Measurements from ENCODE around the gene KCTD2. TPM values are rescaled to one million over a fixed set of nuclear protein-coding genes. Genes with fewer than 3 reads are reported as not detected.
"Not testable (repeated sequence)": the region's sequence is repeated elsewhere in the genome, so short reads cannot be mapped to it uniquely, and the experiment has no call there.

KCTD2 gene
- total RNA-seq, 2 donors from 2014 or later = 18.7 to 22.7 TPM

DNA sequence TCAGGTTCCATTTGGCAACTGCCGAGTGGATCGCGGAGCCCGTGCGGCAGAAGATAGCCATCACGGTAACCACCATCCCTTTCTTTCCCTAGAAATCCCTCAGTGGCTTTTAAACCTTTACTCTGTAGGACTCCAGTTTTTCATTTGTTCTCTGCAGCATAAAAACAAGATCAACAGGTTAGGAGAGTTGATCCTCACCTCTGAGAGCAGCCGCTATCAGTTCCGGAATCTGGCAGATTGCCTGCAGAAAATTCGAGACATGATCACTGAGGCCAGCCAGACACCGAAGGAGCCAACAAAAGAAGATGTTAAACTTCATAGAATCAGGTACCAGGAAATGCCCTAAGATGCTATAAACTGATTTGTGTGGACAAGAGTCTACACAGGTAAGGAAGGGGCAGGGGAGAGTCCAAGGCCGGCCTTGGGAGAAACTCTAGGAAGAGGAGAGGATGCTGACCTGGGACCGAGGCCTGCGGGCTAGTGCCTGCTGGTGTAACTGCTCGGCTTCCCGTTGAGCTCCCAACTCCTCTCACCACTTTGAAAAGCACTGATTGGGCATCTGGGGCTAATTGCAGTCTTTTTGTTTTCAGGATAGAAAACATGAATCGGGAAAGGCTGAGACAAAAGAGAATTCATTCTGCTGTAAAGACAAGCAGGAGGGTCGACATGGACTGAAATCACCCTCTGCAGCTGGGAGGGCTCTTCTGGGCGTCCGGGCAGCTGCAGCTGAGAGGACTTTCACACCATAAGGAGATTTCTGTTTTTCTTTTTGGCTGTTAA, 26.5 kb upstream of the KCTD2 start:
- Histone ChIP-seq H3K27ac (no peak overlapping the region), H3K27me3 (replicated peaks; ENCODE audit: insufficient read depth) (no peaks in the 10 kb centered on the region), H3K36me3 (peaks cover 22% of the 10 kb centered on the region), H3K4me3 (no peak overlapping the region), H3K4me1 (ENCODE audit: control insufficient read depth in 1 of 2, low read depth in 2 of 2) (no peaks in the 10 kb centered on the region), H3K9me3 (no peaks in the 10 kb centered on the region)
- no peak for TF ChIP-seq CTCF (IDR thresholded peaks at IDR 0.05)
- no peak for ATAC-seq (ENCODE audit: insufficient number of reproducible peaks, low FRiP score, low read depth)
- no peak for DNase-seq (ENCODE audit: low spot score)

DNA sequence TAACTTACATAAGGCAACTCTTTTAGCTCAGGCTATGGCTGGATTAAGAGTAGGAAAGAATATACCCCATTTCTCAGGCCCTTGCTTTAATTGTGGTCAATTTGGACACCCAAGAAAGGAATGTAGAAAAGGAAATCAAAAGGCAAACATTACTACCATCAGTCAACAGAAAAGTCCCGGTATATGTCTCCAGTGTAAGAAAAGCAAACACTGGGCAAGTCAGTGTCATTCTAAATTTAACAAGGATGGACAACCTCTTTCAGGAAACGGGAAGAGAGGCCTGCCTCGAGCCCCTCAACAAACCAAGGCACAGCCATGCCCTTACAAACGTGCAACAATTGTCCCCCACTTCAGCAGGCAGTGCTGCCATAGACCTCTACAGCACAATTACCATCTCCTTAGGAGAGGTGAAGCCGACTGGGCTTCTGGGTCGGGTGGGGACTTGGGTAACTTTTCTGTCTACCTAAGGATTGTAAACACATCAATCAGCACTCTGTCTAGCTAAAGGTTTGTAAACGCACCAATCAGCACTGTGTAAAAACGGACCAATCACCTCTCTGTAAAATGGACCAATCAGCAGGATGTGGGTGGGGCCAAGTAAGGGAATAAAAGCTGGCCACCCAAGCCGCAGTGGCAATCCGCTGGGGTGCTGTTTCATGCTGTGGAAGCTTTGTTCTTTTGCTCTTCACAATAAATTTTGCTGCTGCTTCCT, 22.2 kb upstream of the KCTD2 start:
- DNase-seq (ENCODE audit: low spot score) (no peak), ATAC-seq (ENCODE audit: insufficient number of reproducible peaks, low FRiP score, low read depth) (no peak)
- Histone ChIP-seq H3K9me3 (no peaks in the 10 kb centered on the region), H3K27ac (no peak overlapping the region), H3K4me3 (no peak overlapping the region), H3K4me1 (ENCODE audit: control insufficient read depth in 1 of 2, low read depth in 2 of 2) (no peaks in the 10 kb centered on the region), H3K36me3 (peaks cover 16% of the 10 kb centered on the region), H3K27me3 (replicated peaks; ENCODE audit: insufficient read depth) (no peaks in the 10 kb centered on the region)
- TF ChIP-seq CTCF (IDR thresholded peaks at IDR 0.05) = no peak

GRCh38 chr17:75025398-75025734, 21.7 kb upstream of the KCTD2 start:
- not testable (repeated sequence) for H3K4me3 ChIP-seq; H3K27ac ChIP-seq; H3K4me1 ChIP-seq (ENCODE audit: control insufficient read depth in 1 of 2, low read depth in 2 of 2); H3K9me3 ChIP-seq; DNase-seq (ENCODE audit: low spot score); ATAC-seq (ENCODE audit: insufficient number of reproducible peaks, low FRiP score, low read depth); H3K27me3 ChIP-seq (replicated peaks; ENCODE audit: insufficient read depth)
- peaks cover 15% of the 10 kb centered on the region for H3K36me3 ChIP-seq

- H3K4me3 ChIP-seq; H3K36me3 ChIP-seq; ATAC-seq (ENCODE audit: insufficient number of reproducible peaks, low FRiP score, low read depth); DNase-seq (ENCODE audit: low spot score); H3K4me1 ChIP-seq (ENCODE audit: control insufficient read depth in 1 of 2, low read depth in 2 of 2); H3K27me3 ChIP-seq (replicated peaks; ENCODE audit: insufficient read depth); H3K27ac ChIP-seq; H3K9me3 ChIP-seq: not testable (repeated sequence)
These were observed 20.4 kb upstream of the KCTD2 start for GRCh38 chr17:75026650-75027049.

DNA sequence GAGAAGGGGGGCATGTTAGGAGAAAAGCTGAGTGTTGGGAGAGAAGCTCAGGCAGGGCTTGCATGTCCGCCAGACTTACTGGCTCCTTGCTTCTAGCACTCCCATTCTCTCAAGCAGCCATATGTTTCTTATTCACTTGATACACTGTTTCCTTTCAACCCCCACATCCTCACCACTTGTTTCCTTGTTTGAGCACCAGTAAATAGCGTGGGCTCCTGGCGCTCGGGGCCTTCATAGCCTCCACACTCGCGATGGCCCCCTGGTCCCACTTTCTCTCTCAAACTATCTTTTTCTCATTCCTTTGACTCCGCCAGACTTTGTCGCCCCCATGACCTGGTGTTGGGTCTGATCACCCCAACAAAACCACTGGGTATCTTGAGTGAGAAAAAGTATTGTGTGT, 16.9 kb upstream of the KCTD2 start:
- no peak for ATAC-seq (ENCODE audit: insufficient number of reproducible peaks, low FRiP score, low read depth)
- TF ChIP-seq CTCF (IDR thresholded peaks at IDR 0.05) = no peak

GRCh38 chr17:75031972-75032719, 14.9 kb upstream of the KCTD2 start:
- Histone ChIP-seq H3K4me3 (peak overlapping the region; percentile 81), H3K27ac (peak overlapping the region; percentile 74 to 85), H3K36me3 (no peaks in the 10 kb centered on the region), H3K9me3 (no peaks in the 10 kb centered on the region), H3K4me1 (ENCODE audit: control insufficient read depth in 1 of 2, low read depth in 2 of 2) (peaks cover 7 to 32% of the 10 kb centered on the region in 2 donors), H3K27me3 (replicated peaks; ENCODE audit: insufficient read depth) (no peaks in the 10 kb centered on the region)
- DNase-seq (ENCODE audit: low spot score) (peak; percentile 71), ATAC-seq (ENCODE audit: insufficient number of reproducible peaks, low FRiP score, low read depth) (no peak)
- no peak for TF ChIP-seq CTCF (IDR thresholded peaks at IDR 0.05)

More for the DNA sequence above, 16.9 kb upstream of the KCTD2 start:
- Histone ChIP-seq H3K9me3 (no peaks in the 10 kb centered on the region), H3K4me3 (no peak overlapping the region), H3K27me3 (replicated peaks; ENCODE audit: insufficient read depth) (no peaks in the 10 kb centered on the region), H3K27ac (no peak overlapping the region), H3K36me3 (no peaks in the 10 kb centered on the region), H3K4me1 (ENCODE audit: control insufficient read depth in 1 of 2, low read depth in 2 of 2) (peaks cover 7 to 24% of the 10 kb centered on the region in 2 donors)
- no peak for DNase-seq (ENCODE audit: low spot score)
